ENCODE measurements around the gene EGFR.

The EGFR gene

GRCh38 chr7:55189146-55189766, 170.4 kb downstream of the EGFR start:
- H3K27me3 Mint-ChIP-seq: peaks cover 4% of the 10 kb centered on the region
- no peaks in the 10 kb centered on the region for H3K4me1 Mint-ChIP-seq
- no peak overlapping the region for H3K27ac Mint-ChIP-seq
- H3K36me3 Mint-ChIP-seq: no peaks in the 10 kb centered on the region
- H3K4me3 Mint-ChIP-seq: no peak overlapping the region
- H3K9me3 Mint-ChIP-seq: no peaks in the 10 kb centered on the region

GRCh38 chr7:55189878-55190436, 171.1 kb downstream of the EGFR start:
- peaks cover 4% of the 10 kb centered on the region for H3K27me3 Mint-ChIP-seq
- H3K4me3 Mint-ChIP-seq: no peak overlapping the region
- H3K27ac Mint-ChIP-seq: no peak overlapping the region
- H3K36me3 Mint-ChIP-seq: no peaks in the 10 kb centered on the region
- H3K9me3 Mint-ChIP-seq: no peaks in the 10 kb centered on the region
- no peaks in the 10 kb centered on the region for H3K4me1 Mint-ChIP-seq

- Mint-ChIP-seq H3K27me3 (peaks cover 4% of the 10 kb centered on the region), H3K27ac (no peak overlapping the region), H3K4me3 (no peak overlapping the region), H3K4me1 (no peaks in the 10 kb centered on the region), H3K36me3 (no peaks in the 10 kb centered on the region), H3K9me3 (no peaks in the 10 kb centered on the region)
Measured at GRCh38 chr7:55190511-55191160, 171.8 kb downstream of the EGFR start.

- H3K36me3 Mint-ChIP-seq: no peaks in the 10 kb centered on the region
- no peaks in the 10 kb centered on the region for H3K9me3 Mint-ChIP-seq
- no peak overlapping the region for H3K4me3 Mint-ChIP-seq
- H3K27ac Mint-ChIP-seq: no peak overlapping the region
- H3K27me3 Mint-ChIP-seq: peaks cover 4% of the 10 kb centered on the region
- no peaks in the 10 kb centered on the region for H3K4me1 Mint-ChIP-seq
Measured at GRCh38 chr7:55191161-55191925, 172.5 kb downstream of the EGFR start.

GRCh38 chr7:55191926-55192692, 173.3 kb downstream of the EGFR start:
- Mint-ChIP-seq H3K27ac (no peak overlapping the region), H3K27me3 (peaks cover 3% of the 10 kb centered on the region), H3K36me3 (no peaks in the 10 kb centered on the region), H3K9me3 (no peaks in the 10 kb centered on the region), H3K4me1 (no peaks in the 10 kb centered on the region), H3K4me3 (no peak overlapping the region)

GRCh38 chr7:55192723-55193122, 173.9 kb downstream of the EGFR start:
- no peaks in the 10 kb centered on the region for H3K4me1 Mint-ChIP-seq
- no peaks in the 10 kb centered on the region for H3K36me3 Mint-ChIP-seq
- no peak overlapping the region for H3K4me3 Mint-ChIP-seq
- no peaks in the 10 kb centered on the region for H3K9me3 Mint-ChIP-seq
- peaks cover 3% of the 10 kb centered on the region for H3K27me3 Mint-ChIP-seq
- H3K27ac Mint-ChIP-seq: no peak overlapping the region

GRCh38 chr7:55193245-55193644, 174.4 kb downstream of the EGFR start:
- H3K4me1 Mint-ChIP-seq: no peaks in the 10 kb centered on the region
- no peak overlapping the region for H3K27ac Mint-ChIP-seq
- H3K9me3 Mint-ChIP-seq: no peaks in the 10 kb centered on the region
- no peaks in the 10 kb centered on the region for H3K36me3 Mint-ChIP-seq
- no peak overlapping the region for H3K4me3 Mint-ChIP-seq
- peaks cover 2% of the 10 kb centered on the region for H3K27me3 Mint-ChIP-seq

GRCh38 chr7:55194522-55194921, 175.7 kb downstream of the EGFR start:
- Mint-ChIP-seq H3K4me3 (no peak overlapping the region), H3K9me3 (no peaks in the 10 kb centered on the region), H3K36me3 (no peaks in the 10 kb centered on the region), H3K27ac (no peak overlapping the region), H3K27me3 (peaks cover 2% of the 10 kb centered on the region), H3K4me1 (no peaks in the 10 kb centered on the region)

- Mint-ChIP-seq H3K36me3 (no peaks in the 10 kb centered on the region), H3K27ac (no peak overlapping the region), H3K27me3 (no peaks in the 10 kb centered on the region), H3K9me3 (no peaks in the 10 kb centered on the region), H3K4me3 (no peak overlapping the region), H3K4me1 (no peaks in the 10 kb centered on the region)
Measured at GRCh38 chr7:55198634-55199392, 180.0 kb downstream of the EGFR start.

GRCh38 chr7:55199418-55199817, 180.6 kb downstream of the EGFR start:
- H3K4me3 Mint-ChIP-seq: no peak overlapping the region
- H3K4me1 Mint-ChIP-seq: no peaks in the 10 kb centered on the region
- no peaks in the 10 kb centered on the region for H3K36me3 Mint-ChIP-seq
- H3K27ac Mint-ChIP-seq: no peak overlapping the region
- no peaks in the 10 kb centered on the region for H3K27me3 Mint-ChIP-seq
- no peaks in the 10 kb centered on the region for H3K9me3 Mint-ChIP-seq

GRCh38 chr7:55200441-55200840, 181.6 kb downstream of the EGFR start:
- no peak overlapping the region for H3K27ac Mint-ChIP-seq
- no peaks in the 10 kb centered on the region for H3K4me1 Mint-ChIP-seq
- no peaks in the 10 kb centered on the region for H3K9me3 Mint-ChIP-seq
- H3K36me3 Mint-ChIP-seq: no peaks in the 10 kb centered on the region
- H3K4me3 Mint-ChIP-seq: no peak overlapping the region
- H3K27me3 Mint-ChIP-seq: no peaks in the 10 kb centered on the region

- Mint-ChIP-seq H3K36me3 (no peaks in the 10 kb centered on the region), H3K4me1 (no peaks in the 10 kb centered on the region), H3K4me3 (no peak overlapping the region), H3K27ac (no peak overlapping the region), H3K9me3 (no peaks in the 10 kb centered on the region), H3K27me3 (no peaks in the 10 kb centered on the region)
Measured at GRCh38 chr7:55202150-55202913, 183.5 kb downstream of the EGFR start.

GRCh38 chr7:55203300-55203699, 184.5 kb downstream of the EGFR start:
- Mint-ChIP-seq H3K4me1 (no peaks in the 10 kb centered on the region), H3K27me3 (no peaks in the 10 kb centered on the region), H3K4me3 (no peak overlapping the region), H3K36me3 (no peaks in the 10 kb centered on the region), H3K27ac (no peak overlapping the region), H3K9me3 (no peaks in the 10 kb centered on the region)

- Mint-ChIP-seq H3K36me3 (no peaks in the 10 kb centered on the region), H3K9me3 (no peaks in the 10 kb centered on the region), H3K27me3 (no peaks in the 10 kb centered on the region), H3K4me3 (no peak overlapping the region), H3K4me1 (no peaks in the 10 kb centered on the region), H3K27ac (no peak overlapping the region)
Measured at GRCh38 chr7:55205124-55205955, 186.5 kb downstream of the EGFR start.
